ENCODE measurements around the gene GRK5. TPM values are rescaled to one million over a fixed set of nuclear protein-coding genes. Genes with fewer than 3 reads are reported as not detected.

The GRK5 gene
- total RNA-seq, 1 donor, result 1.8 TPM

- no peaks in the 10 kb centered on the region for H4K20me1 ChIP-seq (ENCODE audit: insufficient read depth, low read length)
- peaks cover 41% of the 10 kb centered on the region for H3K4me1 ChIP-seq (ENCODE audit: insufficient read depth, low read length)
- H3K27me3 ChIP-seq (ENCODE audit: insufficient read depth, low read length), result no peaks in the 10 kb centered on the region
- peak overlapping the region; percentile 91 for H3K4me2 ChIP-seq (ENCODE audit: insufficient read depth, low read length)
- peak overlapping the region; percentile 84 for H3K4me3 ChIP-seq (ENCODE audit: insufficient read depth, low read length)
- H3K36me3 ChIP-seq (ENCODE audit: insufficient read depth, low read length), result no peaks in the 10 kb centered on the region
- TF ChIP-seq CTCF (IDR thresholded peaks at IDR 0.05; ENCODE audit: extremely low read depth, low read depth, low read length), result no peak
- H3K9me3 ChIP-seq (ENCODE audit: low read depth, low read length), result no peaks in the 10 kb centered on the region
- peak overlapping the region; percentile 52 for H3K27ac ChIP-seq (ENCODE audit: low read depth, low read length)
- peak overlapping the region; percentile 81 for H2AFZ ChIP-seq (ENCODE audit: low read length)
- peaks cover 4% of the 10 kb centered on the region for H3K79me2 ChIP-seq (ENCODE audit: insufficient read depth, low read length)
- DNase-seq (ENCODE audit: insufficient read length, low spot score, missing footprints), result peak; percentile 53
Measured at GRCh38 chr10:119208553-119208940, 1.2 kb downstream of the GRK5 start.

GRCh38 chr10:119209035-119209735 lies 1.8 kb downstream of the GRK5 start:
- Histone ChIP-seq H3K4me1 (ENCODE audit: insufficient read depth, low read length) (peaks cover 40% of the 10 kb centered on the region), H3K79me2 (ENCODE audit: insufficient read depth, low read length) (peaks cover 4% of the 10 kb centered on the region)
- peak; percentile 88 for DNase-seq (ENCODE audit: insufficient read length, low spot score, missing footprints)

GRCh38 chr10:119209736-119210355 lies 2.5 kb downstream of the GRK5 start:
- Histone ChIP-seq H3K4me2 (ENCODE audit: insufficient read depth, low read length) (peak overlapping the region; percentile 91), H4K20me1 (ENCODE audit: insufficient read depth, low read length) (no peaks in the 10 kb centered on the region), H3K27me3 (ENCODE audit: insufficient read depth, low read length) (no peaks in the 10 kb centered on the region), H3K9me3 (ENCODE audit: low read depth, low read length) (no peaks in the 10 kb centered on the region), H3K27ac (ENCODE audit: low read depth, low read length) (peak overlapping the region; percentile 52), H3K4me1 (ENCODE audit: insufficient read depth, low read length) (peaks cover 40% of the 10 kb centered on the region), H3K4me3 (ENCODE audit: insufficient read depth, low read length) (peak overlapping the region; percentile 84), H2AFZ (ENCODE audit: low read length) (peak overlapping the region; percentile 31), H3K36me3 (ENCODE audit: insufficient read depth, low read length) (no peaks in the 10 kb centered on the region), H3K79me2 (ENCODE audit: insufficient read depth, low read length) (peaks cover 4% of the 10 kb centered on the region)
- peak; percentile 3 for TF ChIP-seq CTCF (IDR thresholded peaks at IDR 0.05; ENCODE audit: extremely low read depth, low read depth, low read length)
- DNase-seq (ENCODE audit: insufficient read length, low spot score, missing footprints), result no peak

More at GRCh38 chr10:119209035-119209735, 1.8 kb downstream of the GRK5 start:
- Histone ChIP-seq H3K27me3 (ENCODE audit: insufficient read depth, low read length) (no peaks in the 10 kb centered on the region), H2AFZ (ENCODE audit: low read length) (peak overlapping the region; percentile 81), H3K4me3 (ENCODE audit: insufficient read depth, low read length) (peak overlapping the region; percentile 84), H3K27ac (ENCODE audit: low read depth, low read length) (peak overlapping the region; percentile 52), H4K20me1 (ENCODE audit: insufficient read depth, low read length) (no peaks in the 10 kb centered on the region), H3K36me3 (ENCODE audit: insufficient read depth, low read length) (no peaks in the 10 kb centered on the region), H3K4me2 (ENCODE audit: insufficient read depth, low read length) (peak overlapping the region; percentile 91), H3K9me3 (ENCODE audit: low read depth, low read length) (no peaks in the 10 kb centered on the region)
- peak; percentile 91 for TF ChIP-seq CTCF (IDR thresholded peaks at IDR 0.05; ENCODE audit: extremely low read depth, low read depth, low read length)

GRCh38 chr10:119210633-119211032 lies 3.3 kb downstream of the GRK5 start:
- no peak overlapping the region for H3K4me3 ChIP-seq (ENCODE audit: insufficient read depth, low read length)
- TF ChIP-seq CTCF (IDR thresholded peaks at IDR 0.05; ENCODE audit: extremely low read depth, low read depth, low read length), result no peak
- H3K27ac ChIP-seq (ENCODE audit: low read depth, low read length), result peak overlapping the region; percentile 43
- H3K4me1 ChIP-seq (ENCODE audit: insufficient read depth, low read length), result peaks cover 40% of the 10 kb centered on the region
- H3K9me3 ChIP-seq (ENCODE audit: low read depth, low read length), result no peaks in the 10 kb centered on the region
- DNase-seq (ENCODE audit: insufficient read length, low spot score, missing footprints), result no peak
- no peaks in the 10 kb centered on the region for H4K20me1 ChIP-seq (ENCODE audit: insufficient read depth, low read length)
- no peaks in the 10 kb centered on the region for H3K36me3 ChIP-seq (ENCODE audit: insufficient read depth, low read length)
- peaks cover 4% of the 10 kb centered on the region for H3K79me2 ChIP-seq (ENCODE audit: insufficient read depth, low read length)
- no peaks in the 10 kb centered on the region for H3K27me3 ChIP-seq (ENCODE audit: insufficient read depth, low read length)
- no peak overlapping the region for H2AFZ ChIP-seq (ENCODE audit: low read length)
- peak overlapping the region; percentile 17 for H3K4me2 ChIP-seq (ENCODE audit: insufficient read depth, low read length)
